ENCODE results near the gene ARL15.

Gene ARL15

DNA sequence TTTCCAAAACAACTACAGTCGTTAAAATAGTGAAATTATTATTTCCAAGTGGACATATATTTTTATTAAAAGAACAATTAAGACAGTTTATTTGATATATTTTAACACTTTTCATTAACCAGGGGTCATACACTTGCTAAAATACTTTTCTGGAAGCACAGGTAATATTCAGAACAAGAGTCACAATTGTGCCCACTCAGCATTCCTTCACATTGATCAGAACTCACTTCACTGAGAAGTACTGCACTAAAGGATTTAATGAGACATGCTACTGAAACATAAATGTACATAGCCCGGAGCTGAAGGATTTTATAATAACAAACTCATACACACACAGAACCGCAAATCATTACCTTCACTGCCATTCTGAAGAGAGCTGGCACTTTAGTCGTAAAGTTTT is 361.8 kb downstream of the ARL15 start:
- no peak for DNase-seq (ENCODE audit: low read depth in 2 of 2, low spot score in 1 of 2)

DNA sequence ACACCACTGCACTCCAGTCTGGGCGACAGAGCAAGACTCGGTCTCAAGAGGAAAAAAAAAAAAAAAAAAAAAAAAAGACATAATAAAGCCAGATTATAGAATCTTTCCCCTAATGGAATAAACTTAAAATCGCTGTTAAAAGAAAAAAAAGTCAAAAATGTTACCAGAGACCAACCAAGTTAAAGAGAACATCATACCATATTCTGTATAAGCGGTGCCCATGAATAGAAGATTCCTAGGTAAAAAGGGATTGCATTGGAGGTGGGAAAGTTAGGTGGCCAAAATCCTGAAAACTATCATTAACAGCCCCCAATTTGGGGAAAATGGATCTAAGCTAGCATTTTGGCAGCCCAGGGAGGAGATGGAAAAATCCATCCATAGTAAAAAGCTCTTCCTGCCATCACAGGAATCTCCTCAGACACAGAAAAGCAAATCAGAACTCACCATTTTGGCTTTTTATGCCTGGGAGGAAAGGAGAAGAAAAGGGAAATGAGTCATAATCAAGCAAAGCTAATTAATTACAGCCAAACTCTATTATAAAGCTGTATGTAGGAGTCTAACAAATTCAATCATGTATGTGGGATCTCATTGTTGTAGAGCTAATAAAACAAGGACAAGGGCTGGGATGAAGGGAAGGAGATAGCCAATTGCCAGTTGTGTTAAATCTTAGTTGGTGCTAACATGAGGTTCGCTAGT is 363.8 kb downstream of the ARL15 start:
- DNase-seq (ENCODE audit: low read depth in 2 of 2, low spot score in 1 of 2): no peak

DNA sequence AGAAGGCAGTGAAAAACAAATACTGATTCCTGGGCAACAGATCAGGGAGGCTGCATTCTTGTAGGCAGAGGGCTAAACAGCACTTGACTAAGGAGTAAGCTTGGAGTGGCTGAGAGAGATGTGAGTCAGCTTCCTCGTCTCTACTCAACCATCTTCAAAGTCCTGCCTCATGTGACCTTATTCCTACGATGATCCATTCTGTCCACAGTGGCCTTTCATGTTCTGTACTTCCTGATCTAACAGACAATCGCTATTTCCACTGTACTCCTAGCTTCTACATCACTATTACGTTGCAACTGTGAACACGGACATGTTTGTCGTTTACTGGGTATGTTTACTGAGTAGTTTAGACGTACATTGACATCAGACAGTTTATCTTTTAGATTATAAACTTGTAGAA is 365.4 kb downstream of the ARL15 start:
- no peak for DNase-seq (ENCODE audit: low read depth in 2 of 2, low spot score in 1 of 2)

DNA sequence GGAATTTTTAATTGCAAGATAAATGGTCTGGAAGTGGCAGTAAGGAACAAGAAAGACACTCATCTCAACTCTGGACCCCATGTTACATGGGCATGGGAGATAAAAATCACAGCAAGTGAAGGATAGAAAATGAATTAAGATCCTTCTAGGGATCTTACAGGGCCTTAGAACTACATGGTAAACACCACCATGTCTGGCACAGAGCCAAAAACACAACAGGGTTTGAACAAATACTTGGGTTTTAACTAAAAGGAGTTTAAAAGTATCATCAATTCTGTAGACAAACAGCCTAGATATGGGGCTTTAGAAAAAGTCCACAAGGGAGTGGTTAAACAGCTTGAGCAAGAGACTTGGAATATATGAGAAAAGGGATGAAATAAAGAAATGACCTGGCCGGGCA is 366.4 kb downstream of the ARL15 start:
- no peak for DNase-seq (ENCODE audit: low read depth in 2 of 2, low spot score in 1 of 2)

DNA sequence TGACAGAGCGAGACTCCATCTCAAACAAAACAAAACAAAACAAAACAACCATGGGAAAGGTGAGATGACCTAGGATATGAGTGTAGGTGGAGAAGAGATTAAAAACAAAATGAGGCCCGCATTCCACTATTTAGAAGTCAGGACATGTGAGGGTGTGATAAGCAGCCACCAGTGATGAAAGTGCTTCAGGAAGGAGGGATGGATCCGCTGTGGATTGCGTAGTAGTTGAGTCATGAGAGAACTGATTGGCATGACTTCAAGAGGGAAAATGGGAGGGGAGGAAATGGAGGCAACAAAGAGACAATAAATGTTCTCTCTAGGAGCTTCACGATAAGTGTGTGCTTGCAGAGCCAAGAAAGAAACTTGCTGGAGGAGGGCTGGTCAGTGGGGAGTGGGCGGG is 367.6 kb downstream of the ARL15 start:
- no peak for DNase-seq (ENCODE audit: low read depth in 2 of 2, low spot score in 1 of 2)

DNA sequence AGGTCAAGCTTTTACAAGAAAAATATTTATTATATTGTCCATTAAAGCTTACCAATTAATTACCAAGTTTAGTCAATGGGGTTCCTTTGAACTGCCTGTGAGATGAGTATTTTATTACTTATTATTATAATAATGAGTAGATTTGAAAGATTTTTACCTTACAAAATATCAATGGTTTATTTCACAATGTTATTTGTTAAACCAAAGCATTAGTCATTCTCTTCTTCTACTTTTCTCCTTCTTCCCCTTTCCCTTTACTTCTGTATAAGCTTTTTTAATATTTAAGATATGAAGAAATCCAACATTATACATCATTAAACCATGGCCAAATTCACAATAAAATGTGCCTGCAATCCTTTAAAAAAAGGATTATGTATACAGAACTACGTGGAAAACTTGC is 369.5 kb downstream of the ARL15 start:
- no peak for DNase-seq (ENCODE audit: low read depth in 2 of 2, low spot score in 1 of 2)

DNA sequence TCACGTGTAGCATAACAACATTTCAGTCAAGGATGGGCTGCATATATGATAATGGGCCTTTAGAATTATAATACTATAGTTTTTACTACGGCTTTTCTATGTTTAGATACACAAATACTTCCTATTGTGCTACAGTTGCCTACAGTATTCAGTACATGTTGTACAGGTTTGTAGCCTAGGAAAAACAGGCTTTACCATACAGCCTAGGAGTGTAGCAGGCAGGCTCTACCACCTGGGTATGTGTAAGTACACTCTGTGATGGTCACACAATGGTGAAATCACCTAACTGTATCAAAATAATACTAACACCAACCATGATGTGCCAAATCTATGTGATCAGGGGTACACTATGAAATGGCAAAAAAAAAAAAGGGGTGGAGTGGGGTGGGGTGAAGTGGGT is 372.9 kb downstream of the ARL15 start:
- no peak for DNase-seq (ENCODE audit: low read depth in 2 of 2, low spot score in 1 of 2)

DNA sequence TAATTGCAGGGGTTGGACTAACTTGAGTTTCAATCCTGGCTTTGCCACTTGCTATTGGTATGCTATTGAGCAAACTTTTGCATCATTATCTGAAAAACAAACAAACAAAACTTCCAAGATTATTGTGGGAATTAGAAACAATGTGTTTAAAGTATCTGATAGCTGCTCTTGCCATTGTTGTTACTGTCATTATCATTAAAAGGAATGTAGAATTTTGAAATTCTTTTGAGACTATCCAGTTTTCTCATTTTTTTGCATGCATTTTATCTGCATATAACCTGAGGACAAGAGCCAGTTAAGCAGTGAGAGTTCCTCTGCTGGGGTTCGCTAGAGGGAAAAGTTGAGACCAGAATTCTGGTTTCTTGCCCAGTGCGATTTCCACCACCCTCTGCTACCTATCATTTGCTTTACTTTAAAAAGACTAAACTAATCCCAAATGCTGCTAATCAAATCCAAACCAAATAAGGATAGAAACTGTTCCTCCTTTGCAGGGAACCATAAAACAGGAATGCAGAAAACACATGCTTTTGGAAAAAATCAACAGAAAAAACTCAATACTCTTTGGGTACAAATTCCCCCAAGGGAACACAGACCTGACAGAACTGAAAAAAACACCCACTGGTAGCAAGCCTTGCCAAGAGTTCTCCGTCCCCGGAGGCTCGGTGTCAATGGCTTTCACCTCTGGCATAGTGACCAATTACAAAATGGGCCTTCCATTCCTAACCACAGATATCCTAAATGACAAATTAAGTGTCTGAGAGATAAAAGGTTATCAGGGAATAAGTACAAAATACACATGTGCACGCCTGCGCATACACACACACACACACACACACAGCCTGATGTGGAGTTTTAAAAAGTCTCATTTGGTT is 373.7 kb downstream of the ARL15 start:
- DNase-seq (ENCODE audit: low read depth in 2 of 2, low spot score in 1 of 2): no peak

DNA sequence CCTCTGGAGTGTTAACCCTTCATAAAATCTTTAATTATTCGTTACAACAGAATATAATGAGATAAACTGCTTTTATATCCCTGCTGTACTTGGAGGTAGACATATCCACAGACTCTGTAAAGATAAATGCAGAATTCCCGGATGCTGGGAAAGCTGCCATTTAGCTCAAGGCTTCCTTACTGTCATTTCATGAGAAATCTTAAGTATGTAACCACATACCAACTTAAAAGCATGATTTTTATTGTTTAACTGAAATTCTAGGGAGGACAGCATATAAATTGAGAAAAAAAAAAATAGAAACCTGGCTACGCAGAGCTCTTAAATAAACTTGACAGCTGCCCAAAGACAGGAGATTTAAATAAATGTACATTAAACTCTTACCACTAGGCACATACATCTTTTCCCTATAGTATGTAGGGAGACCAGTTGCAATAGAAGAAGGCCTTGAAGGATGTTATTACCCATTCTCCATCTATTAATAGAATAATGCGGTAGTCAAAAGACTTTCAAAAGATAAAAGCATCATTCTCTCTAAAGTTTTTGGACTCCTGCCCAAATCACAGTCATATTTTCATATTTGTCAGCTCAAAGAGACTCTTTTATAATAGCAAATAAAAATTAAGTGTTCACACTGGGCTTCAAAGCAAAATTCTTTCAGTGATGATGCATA is 376.1 kb downstream of the ARL15 start:
- DNase-seq (ENCODE audit: low read depth in 2 of 2, low spot score in 1 of 2): no peak

DNA sequence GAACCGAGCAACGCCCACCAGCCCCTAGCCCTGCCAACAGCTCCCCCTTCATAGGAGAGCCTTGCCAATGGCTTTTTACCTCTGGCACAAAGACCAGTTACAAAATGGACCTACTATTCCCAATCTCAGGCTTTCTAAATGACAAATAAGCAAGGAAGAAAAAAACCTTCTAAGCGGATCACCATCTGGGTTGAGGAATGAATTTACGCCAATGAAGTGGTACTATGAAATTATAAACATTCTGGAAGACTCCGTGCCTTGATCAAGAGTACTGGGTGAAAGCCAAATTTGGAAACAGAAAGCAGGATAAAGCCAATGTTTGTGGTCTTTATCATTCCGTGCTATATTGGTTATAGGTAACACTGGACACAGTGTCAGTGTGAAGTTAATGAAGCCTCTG is 378.0 kb downstream of the ARL15 start:
- DNase-seq (ENCODE audit: low read depth in 2 of 2, low spot score in 1 of 2): no peak

DNA sequence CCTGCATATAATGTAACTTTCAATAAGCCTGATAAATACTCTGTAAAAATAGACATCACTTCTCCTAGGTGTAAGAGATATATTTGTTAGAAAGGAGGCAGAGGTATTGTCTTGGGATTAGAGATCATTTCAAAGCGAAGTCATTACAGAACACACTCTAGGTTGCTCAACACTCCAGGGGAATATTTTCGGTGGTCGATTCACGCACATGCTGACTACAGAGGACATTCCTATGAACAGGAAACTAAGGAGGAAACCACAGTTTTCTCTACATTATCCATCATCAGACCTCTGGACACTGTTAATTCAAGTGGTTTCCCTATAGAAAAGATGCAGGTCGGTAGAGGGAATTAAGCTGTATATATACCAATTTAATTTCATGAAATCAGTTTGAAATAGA is 379.9 kb downstream of the ARL15 start:
- no peak for DNase-seq (ENCODE audit: low read depth in 2 of 2, low spot score in 1 of 2)

DNA sequence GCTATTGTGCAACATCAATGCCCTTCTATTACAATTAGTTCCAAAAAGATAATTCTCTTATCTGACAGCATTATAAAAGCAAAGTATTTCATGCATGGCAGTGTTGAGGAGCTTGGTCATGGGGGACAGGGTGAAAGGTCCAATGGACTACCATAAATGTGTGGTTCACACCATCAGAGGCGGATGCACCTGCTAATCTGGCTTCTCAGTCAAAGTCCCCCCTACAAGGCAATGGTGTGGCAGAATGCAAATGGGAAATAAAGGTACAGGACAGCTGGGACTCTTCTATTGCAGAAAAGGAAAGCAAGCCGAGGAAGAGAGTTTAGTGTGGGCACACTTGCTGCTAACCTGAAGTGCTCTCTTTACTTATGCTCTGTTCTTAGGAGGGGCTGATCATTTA is 380.8 kb downstream of the ARL15 start:
- no peak for DNase-seq (ENCODE audit: low read depth in 2 of 2, low spot score in 1 of 2)

DNA sequence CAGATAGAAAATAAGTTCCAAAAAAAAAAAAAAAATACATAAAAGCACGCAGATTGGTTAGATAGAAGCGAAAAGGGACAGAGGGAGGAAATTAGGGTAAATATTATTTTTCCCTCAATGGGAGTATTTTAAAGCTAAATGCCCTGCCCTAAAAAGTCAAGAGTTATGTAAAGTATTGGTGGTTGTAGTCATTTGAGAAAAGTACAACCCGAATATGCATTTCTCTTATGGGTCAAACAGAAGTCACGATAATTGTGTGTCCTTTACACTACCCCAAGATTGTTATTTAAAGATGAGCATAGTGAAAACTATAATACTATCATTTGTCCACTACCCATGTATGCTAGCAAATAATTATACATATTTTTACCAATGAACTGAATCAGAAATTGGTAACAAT is 381.2 kb downstream of the ARL15 start:
- DNase-seq (ENCODE audit: low read depth in 2 of 2, low spot score in 1 of 2): no peak

DNA sequence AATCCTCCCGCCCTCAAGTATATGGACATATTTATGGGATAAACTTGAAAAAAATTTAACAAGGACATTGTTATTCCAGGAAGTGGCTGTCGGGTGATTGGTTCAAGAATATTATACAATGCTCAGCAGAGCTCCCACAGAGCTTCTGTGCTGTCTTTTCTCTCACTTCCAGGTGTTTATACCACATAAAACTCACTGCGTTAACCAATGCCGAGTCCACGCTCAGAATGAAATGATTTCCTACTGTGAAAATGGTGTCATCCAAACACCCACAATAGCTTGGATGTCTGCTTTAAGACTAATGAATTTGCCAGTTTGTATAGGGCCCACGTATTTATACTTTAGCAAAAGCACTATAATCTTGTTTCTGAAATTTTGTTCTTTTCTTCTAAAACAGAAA is 381.7 kb downstream of the ARL15 start:
- DNase-seq (ENCODE audit: low read depth in 2 of 2, low spot score in 1 of 2): no peak

DNA sequence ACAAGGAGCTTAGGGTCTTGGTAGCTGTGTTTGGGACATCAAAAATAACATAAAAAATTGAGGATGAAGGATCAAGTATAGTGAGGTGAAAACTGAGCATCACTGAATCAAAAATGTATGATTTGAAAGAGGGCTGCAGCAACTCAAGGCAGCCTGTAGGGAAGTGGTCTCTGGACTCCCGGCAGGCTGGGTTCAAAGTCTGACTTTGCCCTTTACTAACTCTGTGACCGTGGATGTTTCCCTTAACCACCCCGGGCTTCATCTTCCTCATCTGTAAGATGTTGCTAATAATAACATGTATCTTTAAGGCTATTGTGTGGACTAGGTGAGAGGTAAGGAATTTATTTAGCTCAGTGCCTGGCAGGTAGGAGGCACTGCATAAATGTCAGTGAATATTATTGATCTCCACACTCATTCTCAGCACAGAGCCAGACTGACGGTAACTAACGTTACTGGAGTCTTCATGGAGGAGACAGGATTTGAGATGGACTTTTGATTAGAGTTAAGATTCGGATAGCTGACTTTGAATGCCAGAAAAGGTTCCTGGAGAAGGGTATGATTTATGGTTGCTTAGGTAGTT is 382.6 kb downstream of the ARL15 start:
- DNase-seq (ENCODE audit: low read depth in 2 of 2, low spot score in 1 of 2): no peak

DNA sequence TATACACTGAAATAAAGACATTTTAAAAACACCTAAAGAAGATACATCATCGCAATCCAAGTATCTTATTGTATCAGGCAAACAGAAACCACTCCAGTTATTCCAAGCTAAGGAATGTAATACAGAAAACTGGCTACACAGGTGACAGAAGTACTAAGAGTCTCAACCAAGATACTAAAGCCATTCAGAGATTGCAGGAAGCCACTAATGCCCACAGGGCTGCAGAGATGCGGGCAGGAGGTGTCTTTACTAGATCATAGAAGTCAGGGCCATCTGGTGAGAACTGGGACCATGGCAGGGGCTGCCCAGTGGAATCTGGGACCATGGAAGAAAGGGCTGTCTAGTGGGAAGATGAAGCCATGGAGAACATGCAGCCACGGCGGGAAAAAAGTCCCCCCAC is 384.3 kb downstream of the ARL15 start:
- DNase-seq (ENCODE audit: low read depth in 2 of 2, low spot score in 1 of 2): no peak

DNA sequence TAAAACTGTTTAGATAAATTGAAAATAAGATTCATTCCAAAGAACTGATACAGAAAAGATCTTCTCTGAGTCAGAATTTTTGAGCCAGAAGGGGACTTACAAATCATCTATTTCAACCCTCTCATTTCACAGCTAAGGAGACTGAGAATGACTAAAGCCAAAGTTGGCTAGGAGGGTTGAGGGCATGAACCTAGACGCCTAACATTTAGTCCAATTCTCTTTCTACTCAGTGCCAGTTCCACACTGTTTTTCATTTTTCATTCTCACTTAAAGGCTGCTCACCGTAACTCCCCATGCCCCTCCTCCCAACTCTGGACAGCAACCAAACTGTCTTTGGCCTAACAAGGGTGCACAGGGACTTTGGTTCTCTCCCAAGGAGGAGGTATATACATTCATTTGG is 386.0 kb downstream of the ARL15 start:
- no peak for DNase-seq (ENCODE audit: low read depth in 2 of 2, low spot score in 1 of 2)

DNA sequence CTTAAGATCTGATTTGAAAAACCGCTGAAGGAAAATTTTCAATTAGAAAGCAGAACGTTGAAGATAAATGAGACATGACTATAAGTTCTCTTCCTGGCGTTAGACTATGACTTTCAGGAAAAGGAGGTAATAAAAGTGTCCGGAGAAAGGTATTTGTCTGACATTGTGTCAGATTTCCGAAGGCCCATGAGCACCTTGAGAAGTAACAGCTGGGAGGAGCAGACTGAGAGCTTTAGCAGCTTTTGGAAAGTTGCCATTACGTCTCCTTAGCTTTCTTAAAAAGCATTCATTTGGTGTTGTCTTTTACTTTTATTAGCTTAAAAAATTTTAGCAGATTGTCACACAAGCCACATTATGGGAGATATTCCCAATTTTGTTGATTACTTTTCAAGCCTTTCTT is 386.4 kb downstream of the ARL15 start:
- DNase-seq (ENCODE audit: low read depth in 2 of 2, low spot score in 1 of 2): no peak

DNA sequence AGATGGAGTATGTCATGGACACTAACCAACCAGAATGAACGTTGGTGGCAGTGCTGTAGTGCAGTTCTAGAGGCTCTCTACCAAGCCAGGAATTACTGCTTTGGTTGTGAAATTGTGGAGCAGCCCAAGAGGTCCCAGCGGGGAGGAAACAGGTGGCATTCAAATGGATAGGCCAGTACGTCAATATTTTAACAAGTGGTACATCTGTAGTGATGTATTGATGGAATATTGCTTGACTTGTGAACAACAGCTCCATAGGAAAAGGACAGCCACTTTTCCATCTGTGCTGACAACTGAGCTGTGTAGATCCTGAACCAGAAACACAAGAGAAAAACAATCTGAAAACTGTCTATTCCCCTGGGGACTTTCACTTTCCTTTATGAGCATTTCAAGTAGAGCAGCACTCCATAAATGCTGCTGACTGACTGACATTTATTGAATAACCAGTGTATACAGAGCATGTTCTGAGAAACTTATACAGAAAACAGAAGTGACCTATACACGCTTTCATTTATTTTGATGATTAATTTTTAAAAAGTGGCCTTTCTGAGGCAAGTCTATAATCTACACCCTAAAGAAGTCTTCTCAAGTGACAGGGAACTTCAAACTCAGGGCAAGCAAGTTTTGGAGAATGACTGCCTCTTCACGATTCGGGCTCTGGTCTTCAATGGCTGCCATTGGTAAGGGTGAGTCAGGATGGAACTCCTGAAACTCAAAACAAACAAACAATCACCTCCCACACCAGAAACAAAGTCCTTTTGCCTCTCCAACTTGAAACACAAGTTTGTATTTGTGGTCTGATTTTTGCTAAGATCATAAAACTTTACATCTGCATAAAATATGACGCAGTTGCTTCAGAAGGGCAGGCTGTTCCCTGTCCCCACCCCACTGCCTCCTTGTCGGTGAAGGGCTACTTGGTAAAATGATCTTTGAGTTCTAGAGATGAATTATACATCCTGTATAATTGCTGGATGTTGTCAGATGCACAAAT is 387.6 kb downstream of the ARL15 start:
- no peak for DNase-seq (ENCODE audit: low read depth in 2 of 2, low spot score in 1 of 2)

DNA sequence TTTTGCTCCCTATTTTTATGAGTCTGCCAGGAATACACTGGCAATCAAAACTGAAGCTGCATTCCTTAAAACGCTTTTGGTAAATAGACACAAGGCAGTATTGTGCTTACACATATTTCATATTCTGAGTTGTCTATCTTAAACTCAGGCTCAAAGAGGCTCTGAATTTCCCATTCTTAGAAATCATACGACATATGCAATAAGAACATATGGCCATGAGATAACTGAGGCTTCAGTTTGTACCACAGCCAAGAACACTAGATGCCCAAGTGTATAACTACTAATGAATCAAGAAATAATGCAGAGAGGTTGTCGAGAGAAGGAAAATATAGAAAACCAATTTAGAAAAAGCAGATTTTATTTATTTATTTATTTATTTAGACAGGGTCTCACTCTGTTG is 392.5 kb downstream of the ARL15 start:
- DNase-seq (ENCODE audit: low read depth in 2 of 2, low spot score in 1 of 2): no peak

DNA sequence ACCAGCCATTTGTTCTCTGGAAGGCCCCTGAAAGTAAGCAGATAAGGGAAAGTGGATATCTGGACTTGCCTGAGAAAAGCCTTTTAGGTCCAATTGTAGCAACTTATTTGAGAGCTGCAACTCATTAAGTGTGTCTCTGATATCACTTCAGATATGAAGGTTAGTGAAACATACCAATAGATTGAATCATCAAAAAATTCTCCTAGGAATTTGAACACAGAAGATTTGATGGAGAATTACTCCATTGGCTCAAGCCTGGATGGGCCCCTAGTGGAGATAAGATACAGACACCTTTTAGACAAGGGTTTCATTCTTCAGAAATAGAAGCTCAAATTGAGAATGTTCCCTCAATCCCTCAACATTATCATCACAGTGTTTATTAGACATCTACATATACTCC is 393.3 kb downstream of the ARL15 start:
- DNase-seq (ENCODE audit: low read depth in 2 of 2, low spot score in 1 of 2): no peak
